Calu3 (cell line): ENCODE measurements around the gene RRP15. TPM values are rescaled to one million over a fixed set of nuclear protein-coding genes. Genes with fewer than 3 reads are reported as not detected.

Source experiments
- BruUV-seq: library from RNA; stranded (reverse); fragments of 400-500 nt; replicated peaks from 2 replicates; lab custom pipeline; 2021; lab: Mats Ljungman, UMichigan
- CTCF ChIA-PET: fragments of 300-600 bp; sonication (Branson Sonifier 250); formaldehyde crosslinking; loops from one replicate; lab custom pipeline; 2022; ENCODE audit warnings: antibody characterized with exemption; lab: Charles Lee
- DNase-seq: peaks from one replicate; pipeline ENCODE4 v3.0.0; 2022
- H3K27ac Mint-ChIP-seq: one replicate; pipeline ENCODE4 v1.8.0; 2022; ENCODE audit warnings: mixed read lengths; ENCODE audit not compliant: unreplicated experiment
- H3K27me3 Mint-ChIP-seq: one replicate; pipeline ENCODE4 v1.8.0; 2022; ENCODE audit warnings: mixed read lengths; ENCODE audit not compliant: unreplicated experiment
- H3K36me3 Mint-ChIP-seq: one replicate; pipeline ENCODE4 v1.8.0; 2022; ENCODE audit warnings: mild to moderate bottlenecking, moderate library complexity, mixed read lengths; ENCODE audit not compliant: insufficient read depth, unreplicated experiment
- H3K4me1 Mint-ChIP-seq: one replicate; pipeline ENCODE4 v1.8.0; 2022; ENCODE audit warnings: mild to moderate bottlenecking, low read depth, mixed read lengths; ENCODE audit not compliant: unreplicated experiment
- H3K4me3 Mint-ChIP-seq: one replicate; pipeline ENCODE4 v1.8.0; 2022; ENCODE audit warnings: mild to moderate bottlenecking, low read depth, moderate library complexity, mixed read lengths; ENCODE audit not compliant: unreplicated experiment
- H3K9me3 Mint-ChIP-seq: one replicate; pipeline ENCODE4 v1.8.0; 2022; ENCODE audit warnings: low read depth, mixed read lengths; ENCODE audit not compliant: unreplicated experiment
- intact Hi-C: fragments of 100-400 bp; cut with micrococcal nuclease; formaldehyde crosslinking; loops from one replicate; pipeline ENCODE4 v1.10.0; 2022; ENCODE audit not compliant: unreplicated experiment
- total RNA-seq: library from RNA; stranded (reverse); gene quantifications from 2 replicates; pipeline ENCODE4 v1.2.3, GENCODE V29; 2022
- TF ChIP-seq, protein P1 (sequence below): fragments of 200-600 bp; IDR thresholded peaks from one replicate; pipeline ENCODE4 v1.8.0; 2022; ENCODE audit warnings: antibody characterized with exemption; ENCODE audit not compliant: unreplicated experiment

The RRP15 gene
- total RNA-seq, 1 experiment from 2014 or later: 44.0 TPM

- TF ChIP-seq, protein P1, sequence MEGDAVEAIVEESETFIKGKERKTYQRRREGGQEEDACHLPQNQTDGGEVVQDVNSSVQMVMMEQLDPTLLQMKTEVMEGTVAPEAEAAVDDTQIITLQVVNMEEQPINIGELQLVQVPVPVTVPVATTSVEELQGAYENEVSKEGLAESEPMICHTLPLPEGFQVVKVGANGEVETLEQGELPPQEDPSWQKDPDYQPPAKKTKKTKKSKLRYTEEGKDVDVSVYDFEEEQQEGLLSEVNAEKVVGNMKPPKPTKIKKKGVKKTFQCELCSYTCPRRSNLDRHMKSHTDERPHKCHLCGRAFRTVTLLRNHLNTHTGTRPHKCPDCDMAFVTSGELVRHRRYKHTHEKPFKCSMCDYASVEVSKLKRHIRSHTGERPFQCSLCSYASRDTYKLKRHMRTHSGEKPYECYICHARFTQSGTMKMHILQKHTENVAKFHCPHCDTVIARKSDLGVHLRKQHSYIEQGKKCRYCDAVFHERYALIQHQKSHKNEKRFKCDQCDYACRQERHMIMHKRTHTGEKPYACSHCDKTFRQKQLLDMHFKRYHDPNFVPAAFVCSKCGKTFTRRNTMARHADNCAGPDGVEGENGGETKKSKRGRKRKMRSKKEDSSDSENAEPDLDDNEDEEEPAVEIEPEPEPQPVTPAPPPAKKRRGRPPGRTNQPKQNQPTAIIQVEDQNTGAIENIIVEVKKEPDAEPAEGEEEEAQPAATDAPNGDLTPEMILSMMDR: no peak
- H3K27me3 Mint-ChIP-seq: no peaks in the 10 kb centered on the region
- H3K9me3 Mint-ChIP-seq: peaks cover 2% of the 10 kb centered on the region
- H3K4me3 Mint-ChIP-seq: peak overlapping the region; percentile 5
- CTCF ChIA-PET: no interaction called here
- BruUV-seq: no TSS peak
- DNase-seq: peak; percentile 34
- H3K4me1 Mint-ChIP-seq: peaks cover 81% of the 10 kb centered on the region
- H3K36me3 Mint-ChIP-seq: peaks cover 35% of the 10 kb centered on the region
- H3K27ac Mint-ChIP-seq: peak overlapping the region; percentile 83
- intact Hi-C loops: loop anchor here (2.0 kb wide), 2 partner anchors 26 to 106 kb away; no protein-coding TSS in a partner anchor
Observed at GRCh38 chr1:218374401-218375353, 89.6 kb downstream of the RRP15 start.

GRCh38 chr1:218376722-218377121 lies 91.6 kb downstream of the RRP15 start:
- CTCF ChIA-PET: interaction anchor here (1.0 to 2.7 kb wide), 4 partner anchors 9 to 447 kb away, joined by 3 to 17 read pairs (median 6); partner anchors contain the start of gene TGFB2
- no peak for DNase-seq

GRCh38 chr1:218377143-218377660 lies 92.1 kb downstream of the RRP15 start:
- peak; percentile 83 for DNase-seq
- Mint-ChIP-seq H3K27me3 (no peaks in the 10 kb centered on the region), H3K4me3 (peak overlapping the region; percentile 41), H3K4me1 (peaks cover 83% of the 10 kb centered on the region), H3K27ac (peak overlapping the region; percentile 83), H3K36me3 (peaks cover 39% of the 10 kb centered on the region), H3K9me3 (no peaks in the 10 kb centered on the region)
- intact Hi-C loops: loop anchor here (2.0 kb wide), 1 partner anchor 50 kb away; no protein-coding TSS in a partner anchor
- TF ChIP-seq, protein P1: no peak
- no TSS peak for BruUV-seq
- CTCF ChIA-PET: interaction anchor here (0.5 to 2.7 kb wide), 5 partner anchors 10 to 757 kb away, joined by 3 to 17 read pairs (median 5); partner anchors contain the start of gene TGFB2

More at GRCh38 chr1:218376722-218377121, 91.6 kb downstream of the RRP15 start:
- H3K36me3 Mint-ChIP-seq: peaks cover 38% of the 10 kb centered on the region
- H3K27me3 Mint-ChIP-seq: no peaks in the 10 kb centered on the region
- peaks cover 83% of the 10 kb centered on the region for H3K4me1 Mint-ChIP-seq
- intact Hi-C loops: loop anchor here (2.0 kb wide), 1 partner anchor 50 kb away; no protein-coding TSS in a partner anchor
- TF ChIP-seq, protein P1: no peak
- peak overlapping the region; percentile 83 for H3K27ac Mint-ChIP-seq
- peak overlapping the region; percentile 41 for H3K4me3 Mint-ChIP-seq
- no peaks in the 10 kb centered on the region for H3K9me3 Mint-ChIP-seq
- no TSS peak for BruUV-seq
